ENCODE measurements around the gene MAP3K13. TPM values are rescaled to one million over a fixed set of nuclear protein-coding genes. Genes with fewer than 3 reads are reported as not detected.

The MAP3K13 gene
- total RNA-seq, 1 donor from 2014 or later, result 21.5 TPM

GRCh38 chr3:185498503-185499396 is 135.8 kb downstream of the MAP3K13 start, which contains the start of gene TMEM41A:
TMEM41A (minus strand) TSS chr3:185499035; CDS start chr3:185498961, 74 bp downstream.
- DNase-seq (ENCODE audit: extremely low read depth, low read depth, low spot score), result no peak

GRCh38 chr3:185502987-185503386 is 140.1 kb downstream of the MAP3K13 start:
- DNase-seq (ENCODE audit: extremely low read depth, low read depth, low spot score), result no peak

- no peak for DNase-seq (ENCODE audit: extremely low read depth, low read depth, low spot score)
Measured at GRCh38 chr3:185503521-185503920, 140.6 kb downstream of the MAP3K13 start.

- no peak for DNase-seq (ENCODE audit: extremely low read depth, low read depth, low spot score)
Measured at GRCh38 chr3:185504636-185505035, 141.7 kb downstream of the MAP3K13 start.

- no peak for DNase-seq (ENCODE audit: extremely low read depth, low read depth, low spot score)
Measured at GRCh38 chr3:185507883-185508282, 144.9 kb downstream of the MAP3K13 start.

- DNase-seq (ENCODE audit: extremely low read depth, low read depth, low spot score), result no peak
Measured at GRCh38 chr3:185508335-185508991, 145.5 kb downstream of the MAP3K13 start.

- DNase-seq (ENCODE audit: extremely low read depth, low read depth, low spot score), result no peak
Measured at GRCh38 chr3:185511711-185512110, 148.8 kb downstream of the MAP3K13 start.

GRCh38 chr3:185517387-185518130 is 154.6 kb downstream of the MAP3K13 start:
- DNase-seq (ENCODE audit: extremely low read depth, low read depth, low spot score), result no peak

GRCh38 chr3:185519021-185519420 is 156.1 kb downstream of the MAP3K13 start:
- no peak for DNase-seq (ENCODE audit: extremely low read depth, low read depth, low spot score)

- no peak for DNase-seq (ENCODE audit: extremely low read depth, low read depth, low spot score)
Measured at GRCh38 chr3:185521349-185522138, 158.6 kb downstream of the MAP3K13 start.

GRCh38 chr3:185526349-185526951 is 163.5 kb downstream of the MAP3K13 start:
- no peak for DNase-seq (ENCODE audit: extremely low read depth, low read depth, low spot score)

- DNase-seq (ENCODE audit: extremely low read depth, low read depth, low spot score), result no peak
Measured at GRCh38 chr3:185527364-185527763, 164.4 kb downstream of the MAP3K13 start.

GRCh38 chr3:185528532-185528931 is 165.6 kb downstream of the MAP3K13 start:
- no peak for DNase-seq (ENCODE audit: extremely low read depth, low read depth, low spot score)

- no peak for DNase-seq (ENCODE audit: extremely low read depth, low read depth, low spot score)
Measured at GRCh38 chr3:185530856-185531255, 167.9 kb downstream of the MAP3K13 start.

GRCh38 chr3:185532901-185533300 is 170.0 kb downstream of the MAP3K13 start:
- no peak for DNase-seq (ENCODE audit: extremely low read depth, low read depth, low spot score)

GRCh38 chr3:185534511-185534910 is 171.6 kb downstream of the MAP3K13 start:
- no peak for DNase-seq (ENCODE audit: extremely low read depth, low read depth, low spot score)

GRCh38 chr3:185537369-185537970 is 174.5 kb downstream of the MAP3K13 start:
- peak; percentile 50 for DNase-seq (ENCODE audit: extremely low read depth, low read depth, low spot score)
